T-cell (primary cell): Measurements from ENCODE around the gene MLN. TPM values are rescaled to one million over a fixed set of nuclear protein-coding genes. Genes with fewer than 3 reads are reported as not detected.

Experiments
- ATAC-seq, 4 experiments: fragments of 200-7000 bp in 3 of 4; fragments of 150-1000 bp in 1 of 4; cut with Tn5 transposase; replicated peaks in 1 of 4; 1 replicate in 3 of 4; 2 replicates in 1 of 4; pipeline ENCODE4 v1.10.0; 2021; ENCODE audit warnings: moderate library complexity in 3 of 4, mild to moderate bottlenecking in 2 of 4, moderate number of reproducible peaks in 1 of 4
- CTCF ChIA-PET, 2 donors: fragments of 300-600 bp; sonication (Branson Sonifier 250); formaldehyde crosslinking; loops; one replicate each; lab custom pipeline; 2022; ENCODE audit warnings: antibody characterized with exemption in 2 of 2; lab: Charles Lee
- POLR2A ChIA-PET, 2 donors: fragments of 300-600 bp; sonication (Branson Sonifier 250); formaldehyde crosslinking; loops; one replicate each; lab custom pipeline; 2022; ENCODE audit warnings: antibody characterized with exemption in 2 of 2; lab: Charles Lee
- DNase-seq, 35 experiments: peaks; one replicate each; pipeline versions ENCODE4 v3.0.0 to v3.0.0-alpha.2; 2013 to 2023
- H3K27ac ChIP-seq: one replicate; pipeline ENCODE4 v1.5.1; 2013; ENCODE audit warnings: low read length
- H3K27me3 ChIP-seq, 2 experiments: replicated peaks in 1 of 2; 1 replicate in 1 of 2; 2 replicates in 1 of 2; pipeline versions ENCODE4 v1.6.1 to v1.7.0; 2013; ENCODE audit warnings: low read length in 1 of 2, mixed read lengths in 1 of 2; ENCODE audit not compliant: control insufficient read depth in 2 of 2, insufficient read depth in 2 of 2; ENCODE audit errors: extremely low read depth in 1 of 2
- H3K36me3 ChIP-seq, 2 donors: 1 replicate in 1 of 2; 2 replicates in 1 of 2; pipeline versions ENCODE4 v1.6.1 to v1.7.0; 2013; ENCODE audit warnings: low read length in 1 of 2; ENCODE audit not compliant: control insufficient read depth in 2 of 2, insufficient read depth in 1 of 2; ENCODE audit errors: extremely low read depth in 1 of 2
- H3K4me1 ChIP-seq, 2 experiments: 1 replicate in 1 of 2; 2 replicates in 1 of 2; pipeline versions ENCODE4 v1.6.1 to v1.7.0; 2013; ENCODE audit warnings: low read length in 2 of 2, mixed read lengths in 1 of 2; ENCODE audit not compliant: insufficient read depth in 2 of 2, control insufficient read depth in 1 of 2; ENCODE audit errors: extremely low read depth in 1 of 2
- H3K4me3 ChIP-seq, 2 donors: 1 replicate in 1 of 2; 2 replicates in 1 of 2; pipeline versions ENCODE4 v1.5.1 to v1.7.0; 2013; ENCODE audit warnings: mild to moderate bottlenecking in 2 of 2, low read length in 1 of 2, moderate library complexity in 1 of 2; ENCODE audit not compliant: control insufficient read depth in 1 of 2; ENCODE audit errors: extremely low read depth in 1 of 2
- H3K9me3 ChIP-seq: 2 replicates; pipeline ENCODE4 v1.7.0; 2013
- H3K27ac Mint-ChIP-seq, 2 donors: one replicate each; pipeline ENCODE4 v1.8.0; 2020 to 2021; ENCODE audit warnings: mild to moderate bottlenecking in 2 of 2, mixed read lengths in 2 of 2
- H3K27me3 Mint-ChIP-seq, 2 donors: one replicate each; pipeline ENCODE4 v1.8.0; 2021 to 2022; ENCODE audit warnings: mixed read lengths in 2 of 2
- H3K36me3 Mint-ChIP-seq: one replicate; pipeline ENCODE4 v1.8.0; 2021; ENCODE audit warnings: mixed read lengths
- H3K4me1 Mint-ChIP-seq, 3 donors: one replicate each; pipeline ENCODE4 v1.8.0; 2020 to 2022; ENCODE audit warnings: mixed read lengths in 3 of 3, mild to moderate bottlenecking in 1 of 3
- H3K4me3 Mint-ChIP-seq, 3 donors: one replicate each; pipeline ENCODE4 v1.8.0; 2020 to 2022; ENCODE audit warnings: mild to moderate bottlenecking in 3 of 3, mixed read lengths in 3 of 3, moderate library complexity in 3 of 3
- H3K9me3 Mint-ChIP-seq, 3 donors: one replicate each; pipeline ENCODE4 v1.8.0; 2020 to 2022; ENCODE audit warnings: mixed read lengths in 3 of 3
- WGBS: methylation state at CpG from one replicate; pipeline ENCODE4 v1.1.5; 2013; ENCODE audit warnings: missing lambda C conversion rate; ENCODE audit not compliant: insufficient coverage; 5-methylcytosine and 5-hydroxymethylcytosine counted together
- total RNA-seq, 35 experiments: library from RNA in 6 of 35; stranded (reverse) in 6 of 35; fragments of 120-200 nt in 1 of 35; gene quantifications; one replicate each; pipeline versions ENCODE4 v1.2.1 to v1.2.4 and lab custom pipeline; 2013 to 2026

MLN gene
- total RNA-seq, 5 donors from 2014 or later (not counting 1 experiment from before 2014, with no cell fraction given): not detected

GRCh38 chr6:33828764-33829731, 25.2 kb upstream of the MLN start:
- H3K27ac ChIP-seq: no peak overlapping the region
- POLR2A ChIA-PET: no interaction called here
- DNase-seq (no peak), ATAC-seq (no peak)
- CTCF ChIA-PET: no interaction called here
- peaks cover 0 to 33% of the 10 kb centered on the region in 2 experiments for H3K27me3 ChIP-seq
- peaks cover 4 to 13% of the 10 kb centered on the region in 2 donors for H3K27me3 Mint-ChIP-seq
- H3K4me3 Mint-ChIP-seq: no peak overlapping the region
- no peaks in the 10 kb centered on the region for H3K9me3 Mint-ChIP-seq
- 68% methylated on average over 13 of the region's 15 CpGs for WGBS
- H3K27ac Mint-ChIP-seq: no peak overlapping the region
- H3K4me1 ChIP-seq: no peaks in the 10 kb centered on the region
- H3K4me3 ChIP-seq: no peak overlapping the region
- no peaks in the 10 kb centered on the region for H3K9me3 ChIP-seq
- no peaks in the 10 kb centered on the region for H3K36me3 Mint-ChIP-seq
- H3K36me3 ChIP-seq: no peaks in the 10 kb centered on the region
- H3K4me1 Mint-ChIP-seq: no peaks in the 10 kb centered on the region

- Mint-ChIP-seq H3K9me3 (no peaks in the 10 kb centered on the region), H3K4me3 (no peak overlapping the region), H3K27me3 (peaks cover 4 to 13% of the 10 kb centered on the region in 2 donors), H3K4me1 (no peaks in the 10 kb centered on the region), H3K27ac (no peak overlapping the region), H3K36me3 (no peaks in the 10 kb centered on the region)
- no peak for ATAC-seq
- ChIA-PET CTCF (no interaction called here), POLR2A (no interaction called here)
- Histone ChIP-seq H3K27ac (no peak overlapping the region), H3K27me3 (peaks cover 0 to 29% of the 10 kb centered on the region in 2 experiments), H3K36me3 (no peaks in the 10 kb centered on the region), H3K4me1 (no peaks in the 10 kb centered on the region), H3K9me3 (no peaks in the 10 kb centered on the region), H3K4me3 (no peak overlapping the region)
- DNase-seq: no peak
- 71% methylated on average over 3 of the region's 4 CpGs for WGBS
Measured at GRCh38 chr6:33828452-33828763, 24.6 kb upstream of the MLN start.

- H3K27me3 Mint-ChIP-seq: peaks cover 4 to 16% of the 10 kb centered on the region in 2 donors
- no peaks in the 10 kb centered on the region for H3K9me3 Mint-ChIP-seq
- CTCF ChIA-PET: no interaction called here
- Histone ChIP-seq H3K4me1 (no peaks in the 10 kb centered on the region), H3K36me3 (no peaks in the 10 kb centered on the region), H3K27ac (no peak overlapping the region), H3K27me3 (peaks cover 0 to 30% of the 10 kb centered on the region in 2 experiments), H3K9me3 (no peaks in the 10 kb centered on the region), H3K4me3 (no peak overlapping the region)
- WGBS: 90% methylated on average over 6 of the region's 14 CpGs
- POLR2A ChIA-PET: interaction anchor here in 1 of 2 donors (0.6 kb wide), 1 partner anchor 33 kb away, joined by 4 read pairs; no protein-coding TSS in a partner anchor
- no peak overlapping the region for H3K27ac Mint-ChIP-seq
- H3K36me3 Mint-ChIP-seq: no peaks in the 10 kb centered on the region
- no peak for ATAC-seq
- no peaks in the 10 kb centered on the region for H3K4me1 Mint-ChIP-seq
- DNase-seq: no peak
- H3K4me3 Mint-ChIP-seq: no peak overlapping the region
Measured at GRCh38 chr6:33827546-33828451, 24.0 kb upstream of the MLN start.

GRCh38 chr6:33826537-33826936, 22.7 kb upstream of the MLN start:
- Mint-ChIP-seq H3K27me3 (peaks cover 4 to 17% of the 10 kb centered on the region in 2 donors), H3K36me3 (no peaks in the 10 kb centered on the region), H3K4me3 (no peak overlapping the region), H3K27ac (no peak overlapping the region), H3K9me3 (no peaks in the 10 kb centered on the region), H3K4me1 (no peaks in the 10 kb centered on the region)
- no peak for DNase-seq
- no peaks in the 10 kb centered on the region for H3K9me3 ChIP-seq
- ChIA-PET CTCF (no interaction called here), POLR2A (no interaction called here)
- 25% methylated on average over 2 of the region's 2 CpGs for WGBS
- no peaks in the 10 kb centered on the region for H3K36me3 ChIP-seq
- H3K4me3 ChIP-seq: no peak overlapping the region
- H3K27ac ChIP-seq: no peak overlapping the region
- peaks cover 0 to 36% of the 10 kb centered on the region in 2 experiments for H3K27me3 ChIP-seq
- ATAC-seq: no peak
- no peaks in the 10 kb centered on the region for H3K4me1 ChIP-seq

- no peaks in the 10 kb centered on the region for H3K36me3 Mint-ChIP-seq
Measured at GRCh38 chr6:33824461-33825154, 20.8 kb upstream of the MLN start.

GRCh38 chr6:33823806-33824205, 20.0 kb upstream of the MLN start:
- WGBS: 75% methylated on average over 2 of the region's 2 CpGs
- peaks cover 0 to 4% of the 10 kb centered on the region in 2 experiments for H3K4me1 ChIP-seq
- Mint-ChIP-seq H3K27me3 (peaks cover 0 to 4% of the 10 kb centered on the region in 2 donors), H3K9me3 (no peaks in the 10 kb centered on the region), H3K36me3 (no peaks in the 10 kb centered on the region), H3K4me3 (no peak overlapping the region), H3K27ac (no peak overlapping the region), H3K4me1 (peaks cover 7 to 11% (median 10%) of the 10 kb centered on the region in 3 donors)
- H3K27ac ChIP-seq: no peak overlapping the region
- no peak for ATAC-seq
- peaks cover 0 to 35% of the 10 kb centered on the region in 2 experiments for H3K27me3 ChIP-seq
- no peak for DNase-seq
- no peak overlapping the region for H3K4me3 ChIP-seq
- ChIA-PET POLR2A (no interaction called here), CTCF (no interaction called here)
- H3K9me3 ChIP-seq: no peaks in the 10 kb centered on the region
- H3K36me3 ChIP-seq: no peaks in the 10 kb centered on the region

More at GRCh38 chr6:33824461-33825154, 20.8 kb upstream of the MLN start:
- H3K4me1 ChIP-seq: peaks cover 0 to 4% of the 10 kb centered on the region in 2 experiments
- Mint-ChIP-seq H3K9me3 (no peaks in the 10 kb centered on the region), H3K27me3 (peaks cover 0 to 8% of the 10 kb centered on the region in 2 donors), H3K4me3 (no peak overlapping the region), H3K27ac (no peak overlapping the region), H3K4me1 (peaks cover 5 to 10% (median 9%) of the 10 kb centered on the region in 3 donors)
- ChIA-PET POLR2A (no interaction called here), CTCF (interaction anchor here in 1 of 2 donors (0.5 kb wide), 1 partner anchor 54 kb away, joined by 4 read pairs; no protein-coding TSS in a partner anchor)
- WGBS: 89% methylated on average over 15 of the region's 15 CpGs
- no peak overlapping the region for H3K4me3 ChIP-seq
- ATAC-seq (no peak), DNase-seq (no peak)
- peaks cover 0 to 37% of the 10 kb centered on the region in 2 experiments for H3K27me3 ChIP-seq
- H3K27ac ChIP-seq: no peak overlapping the region
- no peaks in the 10 kb centered on the region for H3K36me3 ChIP-seq
- H3K9me3 ChIP-seq: no peaks in the 10 kb centered on the region
